NCI-H146 treated with DMSO at 0.1 percent for 48 hours (cell line): ENCODE data around the gene SCN1B.
A peak's percentile ranks its signal among the peaks of the same experiment; 100 is the strongest.
"Not testable (repeated sequence)": the region's sequence is repeated elsewhere in the genome, so short reads cannot be mapped to it uniquely, and the experiment has no call there.

Source experiments
- DNase-seq: peaks from one replicate; lab custom pipeline; 2025; ENCODE audit not compliant: unreplicated experiment; lab: John Stamatoyannopoulos, UW

SCN1B gene

DNA sequence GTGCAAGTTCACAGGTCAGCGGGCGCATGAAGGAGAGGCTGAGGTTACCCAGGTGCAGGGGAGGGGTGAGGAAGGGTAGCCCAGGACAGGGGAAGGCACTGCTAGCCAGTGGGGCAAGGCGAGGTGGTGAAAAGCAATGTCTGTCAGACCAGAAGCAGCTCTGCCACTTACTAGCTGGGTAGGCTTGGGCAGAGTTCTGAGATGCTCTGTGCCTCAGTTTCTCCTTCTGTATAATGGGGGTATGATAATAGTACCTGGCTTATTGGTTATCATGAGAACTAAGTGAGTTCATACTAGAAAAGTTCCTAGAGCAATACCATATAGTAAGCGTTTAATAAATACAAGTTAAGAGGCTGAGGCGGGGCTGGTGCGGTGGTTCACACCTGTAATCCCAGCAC lies 14.3 kb upstream of the SCN1B start:
- DNase-seq = no peak

DNA sequence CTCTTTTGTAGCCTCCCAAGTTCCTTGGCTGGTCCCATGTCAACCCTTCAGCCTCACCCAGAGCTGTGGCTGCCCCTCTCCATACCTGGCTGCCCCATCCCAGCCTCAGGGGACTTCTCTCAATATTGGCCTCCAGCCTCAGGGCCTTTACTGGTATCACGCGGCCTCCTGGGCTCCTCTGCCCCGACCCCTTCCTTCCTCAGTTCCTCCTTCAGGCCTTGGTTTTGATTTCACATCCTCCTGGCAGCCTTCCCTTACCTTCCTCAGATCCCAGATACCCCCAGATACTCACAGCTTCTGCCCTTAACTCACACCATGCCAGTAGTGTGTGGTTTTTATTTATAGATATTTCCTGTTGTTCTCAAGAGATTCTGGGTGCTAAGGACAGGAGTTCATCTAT lies 12.8 kb upstream of the SCN1B start:
- DNase-seq = no peak

DNA sequence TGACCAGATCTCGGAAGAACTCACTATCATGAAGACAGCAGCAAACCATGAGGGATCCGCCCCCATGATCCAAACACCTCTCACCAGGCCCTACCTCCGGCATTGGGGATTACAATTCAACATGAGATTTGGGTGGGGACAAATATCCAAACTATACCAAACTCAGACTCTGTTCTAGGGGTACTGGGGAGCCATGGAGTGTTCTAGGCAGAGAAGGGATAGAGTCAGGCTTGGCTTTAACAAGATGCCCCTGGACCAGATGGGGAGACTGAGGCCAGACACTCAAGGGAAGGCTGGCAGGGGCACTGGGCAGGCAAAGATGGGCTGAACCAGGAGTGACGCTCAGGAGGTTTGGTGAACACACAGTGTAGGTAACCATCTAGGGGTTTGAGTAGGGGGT lies 11.9 kb upstream of the SCN1B start:
- DNase-seq = no peak

DNA sequence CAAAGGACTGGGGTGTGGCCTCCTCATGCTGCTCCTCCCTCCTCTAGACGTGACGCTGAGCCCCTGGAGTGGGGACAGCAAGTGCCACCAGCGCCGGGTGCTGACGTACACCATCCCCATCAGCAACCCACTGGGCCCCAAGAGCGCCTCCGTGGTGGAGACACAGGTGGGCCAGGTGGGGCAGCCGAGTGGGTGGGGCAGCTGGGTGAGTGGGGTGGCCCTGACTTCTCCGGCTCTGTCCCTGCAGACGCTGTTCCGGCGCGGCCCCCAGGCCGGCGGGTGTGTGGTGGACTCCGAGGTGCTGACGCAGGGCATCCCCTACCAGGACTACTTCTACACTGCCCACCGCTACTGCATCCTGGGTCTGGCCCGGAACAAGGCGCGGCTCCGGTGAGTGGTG lies 11.1 kb upstream of the SCN1B start:
- no peak for DNase-seq

DNA sequence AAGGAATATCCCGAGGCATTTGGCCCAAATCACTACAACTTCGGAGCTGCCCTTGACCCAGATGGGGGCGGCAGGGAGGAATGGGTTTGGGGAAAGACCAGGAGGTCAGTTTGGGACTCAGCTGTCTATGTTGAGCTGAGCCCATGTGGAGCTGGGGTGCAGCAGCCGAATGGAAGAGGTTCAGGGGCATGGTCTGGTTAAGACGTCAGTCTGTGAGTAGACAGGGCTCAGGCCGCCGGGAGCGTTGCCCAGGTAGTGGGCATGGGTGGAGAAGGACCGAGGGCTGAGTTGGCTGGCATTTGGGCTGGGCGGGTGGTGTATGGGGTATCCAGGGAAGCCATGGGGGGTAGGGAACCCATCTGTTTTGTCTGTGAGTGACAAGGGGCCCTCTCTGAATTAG lies 9.3 kb upstream of the SCN1B start:
- DNase-seq = no peak

DNA sequence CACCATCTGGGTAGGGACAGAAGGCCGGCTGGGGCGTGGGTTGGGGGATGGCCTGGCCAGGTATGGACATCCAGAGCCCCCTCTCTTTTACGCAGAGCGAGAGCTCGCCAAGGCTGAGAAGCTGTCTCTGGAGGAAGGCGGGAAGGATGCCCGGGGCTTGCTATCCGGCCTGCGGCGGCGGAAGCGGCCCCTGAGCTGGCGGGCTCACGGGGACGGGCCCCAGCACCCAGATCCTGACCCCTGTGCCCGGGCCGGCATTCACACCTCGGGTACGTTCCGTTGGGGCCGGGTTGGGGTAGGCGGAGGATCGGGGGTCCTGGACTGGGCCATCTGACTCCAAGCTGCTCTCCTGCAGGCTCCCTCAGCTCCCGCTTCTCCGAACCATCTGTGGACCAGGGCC lies 8.7 kb upstream of the SCN1B start:
- DNase-seq = no peak

DNA sequence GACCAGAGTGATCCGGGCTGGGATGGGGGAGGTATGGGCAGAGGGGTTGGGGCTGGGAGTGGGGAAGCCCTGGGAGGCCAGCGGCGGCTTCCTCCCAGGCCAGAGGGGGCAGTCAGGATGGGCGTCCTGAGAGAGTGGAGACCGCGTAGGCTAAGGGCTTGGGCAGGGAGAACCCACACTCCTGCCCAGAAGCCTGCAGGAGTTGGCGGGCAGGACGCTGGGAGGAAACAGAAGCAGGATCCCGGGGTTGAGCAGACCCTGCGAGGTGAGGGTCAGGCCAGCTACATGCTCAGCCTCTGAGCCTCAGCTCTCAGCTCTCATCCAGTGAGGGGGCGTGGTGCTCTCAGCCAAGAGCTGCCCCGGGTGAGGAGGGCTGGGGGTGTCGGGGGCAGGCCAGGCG lies 7.8 kb upstream of the SCN1B start:
- DNase-seq = no peak

DNA sequence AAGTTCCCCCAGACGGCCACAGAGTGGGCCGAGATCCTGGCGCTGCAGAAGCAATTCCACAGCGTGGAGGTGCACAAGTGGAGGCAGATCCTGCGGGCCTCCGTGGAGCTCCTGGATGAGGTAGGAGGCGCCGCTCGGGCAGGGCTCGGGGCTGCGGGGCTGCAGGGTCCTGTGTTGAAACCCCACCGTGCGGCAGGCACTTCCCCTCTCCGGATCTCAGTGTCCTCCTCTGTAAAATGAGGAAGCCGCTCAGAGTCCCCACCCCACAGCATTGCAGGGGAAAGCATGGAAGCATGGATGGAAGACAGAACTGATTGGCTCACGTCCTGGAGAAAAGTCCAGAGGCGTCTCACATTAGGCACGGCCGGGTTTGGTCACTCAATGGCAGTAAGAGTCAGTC lies 6.8 kb upstream of the SCN1B start:
- no peak for DNase-seq

DNA sequence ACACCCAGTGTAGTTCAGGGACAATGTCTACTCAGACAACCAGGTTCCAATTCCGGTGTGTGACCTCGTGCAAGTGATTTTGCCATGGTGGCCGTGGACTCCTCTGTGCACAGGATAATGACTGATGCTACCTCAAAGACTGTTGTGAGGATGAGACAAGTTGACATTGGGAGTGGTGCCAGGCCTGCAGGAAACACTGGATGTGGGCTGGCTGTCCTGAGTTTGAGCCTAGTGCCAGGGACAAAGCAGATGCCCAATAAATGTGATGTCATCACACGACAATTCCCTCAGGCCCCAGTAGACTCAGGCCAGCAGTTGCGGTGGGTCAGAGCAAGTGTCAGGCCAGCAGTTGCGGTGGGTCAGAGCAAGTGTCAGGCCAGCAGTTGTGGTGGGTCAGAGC lies 6.2 kb upstream of the SCN1B start:
- DNase-seq = no peak

DNA sequence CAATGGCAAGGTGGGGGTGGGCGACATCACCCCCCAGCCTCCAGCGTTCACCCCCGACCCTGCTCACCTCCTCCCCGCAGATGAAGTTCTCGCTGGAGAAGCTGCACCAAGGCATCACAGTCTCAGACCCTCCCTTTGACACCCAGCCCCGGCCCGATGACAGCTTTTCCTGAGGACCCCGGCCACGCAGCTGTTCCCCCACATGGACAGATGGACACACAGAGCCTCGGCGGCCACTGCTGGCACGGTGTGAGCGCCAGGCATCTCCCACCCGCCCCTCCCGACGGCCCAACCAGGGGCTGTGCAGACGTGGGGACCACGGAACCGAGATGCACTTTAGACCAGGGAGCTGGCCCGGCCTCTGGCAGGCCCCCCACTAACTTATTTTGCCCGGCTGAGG lies 4.3 kb upstream of the SCN1B start:
- no peak for DNase-seq

DNA sequence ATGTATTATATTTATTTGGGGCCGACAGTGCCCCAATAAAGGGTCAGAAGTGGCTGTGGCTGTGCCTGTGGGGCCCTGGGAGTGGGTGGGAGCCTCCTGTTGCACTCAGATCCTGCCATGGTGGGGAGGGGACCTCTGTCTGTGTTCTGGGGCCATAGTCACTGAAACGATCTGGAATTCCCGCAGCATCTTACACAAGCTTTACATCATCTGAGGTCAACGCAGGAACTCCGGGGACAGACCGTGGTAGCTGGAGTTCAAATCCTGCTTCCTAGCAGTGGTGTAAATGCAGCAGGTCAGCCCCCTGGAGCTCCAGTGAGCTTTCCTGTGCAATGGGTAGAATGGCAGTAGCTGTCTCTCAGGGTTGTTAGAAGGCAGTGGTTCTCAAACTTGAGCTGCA lies 3.9 kb upstream of the SCN1B start:
- DNase-seq = no peak

DNA sequence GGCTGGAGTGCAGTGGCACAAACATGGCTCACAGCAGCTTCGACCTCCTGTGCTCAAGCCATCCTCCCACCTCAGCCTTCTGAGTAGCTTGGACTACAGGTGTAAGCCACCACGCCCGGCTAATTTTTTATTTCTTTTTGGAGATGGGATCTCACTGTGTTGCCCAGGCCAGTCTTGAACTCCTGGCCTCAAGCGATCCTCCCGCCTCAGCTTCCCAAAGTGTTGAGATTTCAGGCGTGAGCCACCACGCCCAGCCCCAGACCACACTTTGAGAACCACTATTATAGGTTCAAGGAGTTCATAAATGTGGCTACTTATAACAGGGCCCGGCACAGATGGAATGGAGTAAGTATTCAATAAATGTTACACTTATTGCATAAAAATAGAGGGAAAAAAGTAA lies 3.3 kb upstream of the SCN1B start:
- DNase-seq = no peak

DNA sequence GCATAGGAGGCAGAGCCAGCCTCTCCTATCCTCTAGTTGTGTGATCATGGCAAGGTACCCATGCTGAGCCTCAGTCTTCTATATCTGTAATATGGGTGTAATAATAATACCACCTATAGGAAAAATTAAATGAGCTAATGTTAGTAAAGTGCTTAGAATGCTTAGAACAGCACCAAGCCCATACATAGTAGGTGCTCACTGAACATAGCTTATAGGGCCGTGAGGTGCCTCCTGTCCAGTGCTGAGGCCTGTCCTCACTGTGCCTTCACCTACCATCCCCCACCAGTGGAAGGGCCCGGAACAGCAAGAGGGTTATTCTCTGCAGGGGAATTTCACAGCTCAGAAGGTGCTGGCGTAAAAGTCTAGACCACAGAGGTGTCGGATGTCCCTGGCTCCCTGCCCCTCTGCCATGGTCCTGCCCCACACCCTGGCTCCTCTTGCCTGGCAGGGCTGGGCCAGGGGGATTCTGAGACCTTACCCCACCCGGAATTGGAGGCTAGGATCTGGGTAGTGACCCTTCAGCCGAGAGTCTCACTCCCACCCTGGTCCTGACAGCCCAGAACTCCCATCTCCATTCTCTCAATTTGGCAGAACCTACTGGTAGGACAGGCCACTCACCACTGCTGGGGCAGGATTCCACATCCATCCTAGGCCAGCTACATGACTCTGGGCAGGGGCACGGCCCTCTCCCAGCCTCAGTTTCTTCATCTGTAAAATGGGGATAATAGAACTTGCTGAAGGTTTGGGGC lies 2.2 kb upstream of the SCN1B start:
- DNase-seq = no peak

DNA sequence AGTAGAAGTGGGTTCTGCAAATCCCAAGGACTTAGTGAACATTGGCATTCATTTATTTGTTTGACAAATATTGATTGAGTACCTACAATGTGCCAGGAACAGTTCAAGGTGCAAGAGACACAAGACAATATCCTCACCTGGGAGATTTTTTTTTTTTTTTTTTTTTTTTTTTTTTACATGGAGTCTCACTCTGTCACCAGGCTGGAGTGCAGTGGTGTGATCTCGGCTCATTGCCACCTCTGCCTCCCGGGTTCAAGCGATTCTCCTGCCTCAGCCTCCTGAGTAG lies 1.7 kb upstream of the SCN1B start:
- not testable (repeated sequence) for DNase-seq

DNA sequence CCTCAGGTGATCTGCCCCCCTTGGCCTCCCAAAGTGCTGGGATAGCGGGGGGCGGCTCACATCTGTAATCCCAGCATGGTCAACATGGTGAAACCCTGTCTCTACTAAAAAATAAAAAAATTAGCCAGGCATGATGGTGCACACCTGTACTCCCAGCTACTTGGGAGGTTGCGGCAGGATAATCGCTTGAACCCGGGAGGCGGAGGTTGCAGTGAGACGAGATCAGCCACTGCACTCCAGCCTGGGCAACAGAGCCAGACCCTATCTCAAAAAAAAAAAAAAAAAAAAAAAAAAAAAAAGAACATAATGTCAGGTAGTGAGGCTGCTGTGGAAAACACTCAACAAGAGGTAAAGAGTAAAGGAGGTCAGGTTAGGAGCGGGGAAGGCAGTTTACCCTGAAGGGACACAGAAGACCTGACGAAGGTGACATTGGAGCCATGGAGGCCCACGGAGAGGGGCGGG lies 964 bp upstream of the SCN1B start:
- not testable (repeated sequence) for DNase-seq

DNA sequence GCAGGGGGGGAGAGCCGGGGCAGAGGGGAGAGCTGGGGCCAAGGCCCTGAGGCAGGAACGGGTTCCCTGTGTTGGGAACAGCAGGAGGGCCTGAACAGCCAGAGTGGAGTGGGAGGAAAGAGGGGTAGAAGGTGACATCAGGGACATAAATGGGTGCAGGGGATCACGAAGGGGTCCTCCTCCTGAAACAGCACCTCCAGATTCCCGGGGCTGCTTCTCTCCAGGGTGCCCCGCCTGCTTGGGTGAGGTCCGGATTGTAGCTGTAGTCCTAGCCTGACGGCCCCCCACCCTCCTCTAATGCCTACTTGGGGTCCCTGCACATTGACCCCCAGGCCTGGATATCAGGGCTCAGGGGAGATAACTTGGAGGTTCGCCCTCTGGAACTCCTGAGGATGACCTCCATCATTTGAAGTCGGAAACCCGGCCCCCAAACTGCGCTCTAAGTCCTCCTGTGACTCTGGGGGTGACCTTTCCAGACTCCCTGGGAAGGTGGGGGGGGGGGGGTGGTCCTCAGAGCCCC lies 473 bp upstream of the SCN1B start:
- DNase-seq = no peak

DNA sequence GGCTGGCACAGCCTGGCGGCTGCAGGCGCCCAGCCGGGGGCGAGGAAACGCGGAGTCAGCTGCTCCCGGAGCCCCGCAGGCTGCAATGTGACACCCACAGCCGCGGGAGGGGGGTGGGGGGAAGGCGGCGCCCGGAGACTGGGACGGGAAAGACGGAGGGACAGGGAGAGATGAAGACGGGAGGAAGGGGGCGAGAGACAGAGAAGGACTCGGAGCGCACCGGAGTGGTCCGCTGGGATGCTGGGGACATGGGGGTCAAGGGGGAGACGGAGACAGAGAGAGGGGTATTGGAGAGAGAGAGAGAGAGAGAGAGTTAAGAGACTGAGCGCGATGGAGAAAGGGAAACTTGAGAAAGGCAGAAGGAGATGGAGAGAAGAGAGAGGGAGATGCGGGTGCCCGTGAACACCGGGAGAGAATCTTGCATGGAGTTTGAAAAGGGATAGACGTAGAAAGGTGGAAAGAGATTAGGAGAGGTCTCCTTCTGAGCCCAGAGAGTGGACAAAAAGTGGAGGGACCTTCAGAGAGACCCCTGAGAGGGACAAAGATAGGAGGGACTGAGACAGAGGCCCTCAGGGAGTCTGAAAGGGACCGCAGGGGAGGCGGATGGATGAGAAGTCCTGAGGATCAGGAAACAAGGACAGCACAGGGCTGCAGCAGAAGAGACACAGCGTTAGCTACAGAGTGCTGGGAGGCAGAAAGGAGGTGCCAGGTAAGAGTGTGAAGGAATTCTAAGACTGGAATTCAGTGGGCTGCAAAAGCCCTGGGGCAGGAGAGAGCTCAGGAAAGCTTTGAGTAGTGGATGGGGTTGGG lies 1.0 kb downstream of the SCN1B start:
- DNase-seq = peak; percentile 17

DNA sequence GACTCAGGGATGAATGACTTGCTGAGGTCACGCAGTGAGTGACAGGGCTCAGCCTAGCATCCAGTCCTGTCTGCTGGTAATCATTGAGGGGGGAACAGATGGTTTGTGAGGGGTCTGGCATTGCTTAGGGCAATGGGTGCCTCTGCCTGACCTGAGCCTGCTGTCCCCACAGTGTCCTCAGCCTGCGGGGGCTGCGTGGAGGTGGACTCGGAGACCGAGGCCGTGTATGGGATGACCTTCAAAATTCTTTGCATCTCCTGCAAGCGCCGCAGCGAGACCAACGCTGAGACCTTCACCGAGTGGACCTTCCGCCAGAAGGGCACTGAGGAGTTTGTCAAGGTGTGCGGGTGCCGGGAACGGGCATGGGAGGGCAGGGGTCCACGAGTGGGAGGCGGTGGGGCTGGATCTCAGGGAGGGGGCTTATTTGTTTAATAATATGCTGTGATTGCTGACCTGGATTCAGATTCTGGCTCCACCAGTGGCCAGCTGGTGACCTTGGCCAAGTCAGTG lies 2.1 kb downstream of the SCN1B start:
- no peak for DNase-seq

DNA sequence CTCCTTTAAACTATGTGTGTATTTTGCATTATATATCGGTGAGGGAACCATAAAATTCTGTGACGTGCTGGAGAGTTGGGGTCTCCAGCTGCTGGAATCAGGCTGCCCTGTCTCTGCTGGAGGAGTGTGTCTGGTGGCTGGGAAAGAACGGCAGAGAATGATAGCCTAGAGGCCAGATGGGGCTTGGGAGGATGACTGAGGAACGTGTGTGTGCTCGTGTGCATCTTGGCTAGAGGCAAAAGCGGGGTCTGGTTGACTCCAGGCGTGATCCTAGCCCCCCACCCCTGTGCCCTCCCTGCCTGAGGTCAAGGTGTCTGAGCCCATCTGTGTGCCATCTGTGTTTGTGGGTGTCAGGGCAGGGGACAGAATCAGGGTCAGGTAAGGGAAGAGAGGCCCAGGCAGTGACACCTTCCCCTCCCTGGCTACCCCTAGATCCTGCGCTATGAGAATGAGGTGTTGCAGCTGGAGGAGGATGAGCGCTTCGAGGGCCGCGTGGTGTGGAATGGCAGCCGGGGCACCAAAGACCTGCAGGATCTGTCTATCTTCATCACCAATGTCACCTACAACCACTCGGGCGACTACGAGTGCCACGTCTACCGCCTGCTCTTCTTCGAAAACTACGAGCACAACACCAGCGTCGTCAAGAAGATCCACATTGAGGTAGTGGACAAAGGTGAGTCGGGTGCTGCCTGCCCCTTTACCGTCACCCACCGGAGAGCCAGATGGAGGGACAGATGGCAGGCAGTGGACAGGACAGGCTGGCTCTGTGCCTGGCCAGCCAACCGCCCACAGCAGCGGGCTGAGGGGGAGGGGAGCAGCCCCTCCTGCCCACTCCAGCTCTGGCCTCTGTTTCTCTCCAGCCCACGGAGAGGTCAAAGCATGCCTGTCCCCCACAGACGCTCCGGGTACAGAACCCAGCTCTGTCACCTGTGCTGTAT lies 3.1 kb downstream of the SCN1B start:
- DNase-seq = no peak

DNA sequence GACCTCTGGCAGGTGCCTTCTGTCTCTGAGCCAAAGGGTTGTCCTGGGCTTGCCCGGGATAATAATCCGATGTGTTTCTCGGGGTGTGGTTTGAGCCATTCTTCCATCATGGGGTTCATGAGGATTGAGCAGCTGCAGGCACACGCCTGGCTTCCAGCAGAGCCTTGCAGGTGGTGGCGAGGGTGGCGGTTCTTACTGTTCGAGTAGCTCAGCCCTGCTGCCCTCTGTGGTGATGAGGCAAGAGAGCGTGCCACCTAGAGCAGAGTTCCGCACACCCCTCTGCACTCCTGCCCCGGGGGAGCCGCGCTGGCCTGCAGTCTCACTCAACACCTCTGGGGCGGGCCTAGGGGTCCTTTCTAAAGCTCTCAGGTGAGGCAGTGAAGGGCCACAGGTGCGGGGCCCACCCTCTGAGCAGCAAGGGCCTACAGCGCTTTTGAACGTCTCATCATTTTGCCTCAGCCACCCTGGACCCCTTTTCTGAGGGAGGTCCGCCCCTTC lies 3.8 kb downstream of the SCN1B start:
- DNase-seq = no peak
